ENCODE measurements around the gene ANP32B.

DNA sequence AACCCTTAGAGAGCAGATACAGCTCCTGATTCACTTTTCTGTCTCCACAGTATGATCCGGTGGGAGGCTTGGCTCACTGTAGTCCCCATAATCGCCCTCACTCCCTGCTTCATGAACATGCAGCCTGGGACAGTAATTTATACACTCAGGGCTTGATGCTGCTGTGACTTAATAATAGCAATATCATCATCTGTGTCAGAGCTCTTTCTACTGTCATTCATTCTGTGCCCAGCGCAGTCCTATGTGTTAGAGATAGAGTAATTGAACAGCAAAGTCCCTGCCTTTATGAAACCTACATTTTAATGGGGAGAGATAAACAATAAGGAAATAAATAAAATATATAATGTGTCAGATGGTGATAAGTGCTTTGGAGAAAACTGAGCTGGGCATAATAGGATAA is 42.4 kb upstream of the ANP32B start:
- TF ChIP-seq, protein P1, sequence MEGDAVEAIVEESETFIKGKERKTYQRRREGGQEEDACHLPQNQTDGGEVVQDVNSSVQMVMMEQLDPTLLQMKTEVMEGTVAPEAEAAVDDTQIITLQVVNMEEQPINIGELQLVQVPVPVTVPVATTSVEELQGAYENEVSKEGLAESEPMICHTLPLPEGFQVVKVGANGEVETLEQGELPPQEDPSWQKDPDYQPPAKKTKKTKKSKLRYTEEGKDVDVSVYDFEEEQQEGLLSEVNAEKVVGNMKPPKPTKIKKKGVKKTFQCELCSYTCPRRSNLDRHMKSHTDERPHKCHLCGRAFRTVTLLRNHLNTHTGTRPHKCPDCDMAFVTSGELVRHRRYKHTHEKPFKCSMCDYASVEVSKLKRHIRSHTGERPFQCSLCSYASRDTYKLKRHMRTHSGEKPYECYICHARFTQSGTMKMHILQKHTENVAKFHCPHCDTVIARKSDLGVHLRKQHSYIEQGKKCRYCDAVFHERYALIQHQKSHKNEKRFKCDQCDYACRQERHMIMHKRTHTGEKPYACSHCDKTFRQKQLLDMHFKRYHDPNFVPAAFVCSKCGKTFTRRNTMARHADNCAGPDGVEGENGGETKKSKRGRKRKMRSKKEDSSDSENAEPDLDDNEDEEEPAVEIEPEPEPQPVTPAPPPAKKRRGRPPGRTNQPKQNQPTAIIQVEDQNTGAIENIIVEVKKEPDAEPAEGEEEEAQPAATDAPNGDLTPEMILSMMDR (IDR thresholded peaks at IDR 0.05): no peak
- TF ChIP-seq POLR2AphosphoS5 (IDR thresholded peaks at IDR 0.05; ENCODE audit: low read depth, low read length): no peak
- TF ChIP-seq, protein P2, sequence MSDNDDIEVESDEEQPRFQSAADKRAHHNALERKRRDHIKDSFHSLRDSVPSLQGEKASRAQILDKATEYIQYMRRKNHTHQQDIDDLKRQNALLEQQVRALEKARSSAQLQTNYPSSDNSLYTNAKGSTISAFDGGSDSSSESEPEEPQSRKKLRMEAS (IDR thresholded peaks at IDR 0.05; ENCODE audit: low read depth): no peak
- TF ChIP-seq TAF1 (IDR thresholded peaks at IDR 0.05; ENCODE audit: borderline replicate concordance, low read depth, low read length): no peak
- no peak for TF ChIP-seq SIN3A (IDR thresholded peaks at IDR 0.05; ENCODE audit: borderline replicate concordance, low read depth, low read length)
- no peak for TF ChIP-seq GABPA (IDR thresholded peaks at IDR 0.05; ENCODE audit: low read depth)
- TF ChIP-seq, protein P3, sequence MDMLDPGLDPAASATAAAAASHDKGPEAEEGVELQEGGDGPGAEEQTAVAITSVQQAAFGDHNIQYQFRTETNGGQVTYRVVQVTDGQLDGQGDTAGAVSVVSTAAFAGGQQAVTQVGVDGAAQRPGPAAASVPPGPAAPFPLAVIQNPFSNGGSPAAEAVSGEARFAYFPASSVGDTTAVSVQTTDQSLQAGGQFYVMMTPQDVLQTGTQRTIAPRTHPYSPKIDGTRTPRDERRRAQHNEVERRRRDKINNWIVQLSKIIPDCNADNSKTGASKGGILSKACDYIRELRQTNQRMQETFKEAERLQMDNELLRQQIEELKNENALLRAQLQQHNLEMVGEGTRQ (IDR thresholded peaks at IDR 0.05; ENCODE audit: borderline replicate concordance, low read depth, low read length): no peak
- no peak for TF ChIP-seq MXI1 (IDR thresholded peaks at IDR 0.05; ENCODE audit: low read depth, low read length)
- no peak for TF ChIP-seq RFX5 (IDR thresholded peaks at IDR 0.05; ENCODE audit: low read length)
- TF ChIP-seq, protein P4, sequence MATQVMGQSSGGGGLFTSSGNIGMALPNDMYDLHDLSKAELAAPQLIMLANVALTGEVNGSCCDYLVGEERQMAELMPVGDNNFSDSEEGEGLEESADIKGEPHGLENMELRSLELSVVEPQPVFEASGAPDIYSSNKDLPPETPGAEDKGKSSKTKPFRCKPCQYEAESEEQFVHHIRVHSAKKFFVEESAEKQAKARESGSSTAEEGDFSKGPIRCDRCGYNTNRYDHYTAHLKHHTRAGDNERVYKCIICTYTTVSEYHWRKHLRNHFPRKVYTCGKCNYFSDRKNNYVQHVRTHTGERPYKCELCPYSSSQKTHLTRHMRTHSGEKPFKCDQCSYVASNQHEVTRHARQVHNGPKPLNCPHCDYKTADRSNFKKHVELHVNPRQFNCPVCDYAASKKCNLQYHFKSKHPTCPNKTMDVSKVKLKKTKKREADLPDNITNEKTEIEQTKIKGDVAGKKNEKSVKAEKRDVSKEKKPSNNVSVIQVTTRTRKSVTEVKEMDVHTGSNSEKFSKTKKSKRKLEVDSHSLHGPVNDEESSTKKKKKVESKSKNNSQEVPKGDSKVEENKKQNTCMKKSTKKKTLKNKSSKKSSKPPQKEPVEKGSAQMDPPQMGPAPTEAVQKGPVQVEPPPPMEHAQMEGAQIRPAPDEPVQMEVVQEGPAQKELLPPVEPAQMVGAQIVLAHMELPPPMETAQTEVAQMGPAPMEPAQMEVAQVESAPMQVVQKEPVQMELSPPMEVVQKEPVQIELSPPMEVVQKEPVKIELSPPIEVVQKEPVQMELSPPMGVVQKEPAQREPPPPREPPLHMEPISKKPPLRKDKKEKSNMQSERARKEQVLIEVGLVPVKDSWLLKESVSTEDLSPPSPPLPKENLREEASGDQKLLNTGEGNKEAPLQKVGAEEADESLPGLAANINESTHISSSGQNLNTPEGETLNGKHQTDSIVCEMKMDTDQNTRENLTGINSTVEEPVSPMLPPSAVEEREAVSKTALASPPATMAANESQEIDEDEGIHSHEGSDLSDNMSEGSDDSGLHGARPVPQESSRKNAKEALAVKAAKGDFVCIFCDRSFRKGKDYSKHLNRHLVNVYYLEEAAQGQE (IDR thresholded peaks at IDR 0.05; ENCODE audit: low read depth, low read length): no peak
- TF ChIP-seq RCOR1 (IDR thresholded peaks at IDR 0.05; ENCODE audit: low read length): no peak
- TF ChIP-seq RXRA (IDR thresholded peaks at IDR 0.05; ENCODE audit: borderline replicate concordance, low read depth): no peak
- TF ChIP-seq EP300 (IDR thresholded peaks at IDR 0.05; ENCODE audit: borderline replicate concordance in 1 of 2, low read depth in 1 of 2, low read length in 1 of 2): no peak
- no peak for TF ChIP-seq FOXJ3 (CRISPR knock-in tag; IDR thresholded peaks at IDR 0.05)

All from SK-N-SH (cell line).